Fibroblast of pulmonary artery (primary cell): ENCODE results near the gene DEUP1.

Experiments
- DNase-seq: peaks from one replicate; pipeline ENCODE4 v3.0.0-alpha.2; 2010; ENCODE audit warnings: low read depth
- H3K4me3 ChIP-seq: replicated peaks from 2 replicates; pipeline ENCODE4 v1.5.1; 2011; ENCODE audit warnings: low read depth, mild to moderate bottlenecking, control low read depth, low read length, moderate library complexity
- TF ChIP-seq, protein P1 (sequence below): IDR thresholded peaks from 2 replicates; pipeline ENCODE4 v1.5.1; 2011; ENCODE audit warnings: mild to moderate bottlenecking, control low read depth, low read length, inconsistent platforms; ENCODE audit errors: missing control alignments

The DEUP1 gene

DNA sequence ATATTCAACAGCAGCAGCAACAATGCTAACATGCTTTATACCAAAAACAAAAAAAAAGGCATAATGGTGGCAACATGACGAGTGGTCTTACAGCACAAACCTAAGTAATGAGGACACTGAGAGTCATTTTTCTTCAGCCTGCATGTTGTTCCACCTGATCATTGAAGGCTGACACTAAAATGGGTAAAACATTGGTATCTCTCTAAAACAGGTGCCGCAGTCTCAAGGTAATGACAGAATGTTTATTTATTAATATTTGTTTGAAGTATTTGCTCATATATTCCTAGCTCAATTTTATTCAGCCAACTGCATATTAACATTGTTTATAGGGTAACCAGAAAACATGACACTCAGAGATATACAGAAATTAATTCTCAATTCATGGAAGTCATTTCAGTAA is 8.3 kb upstream of the DEUP1 start:
- no peak overlapping the region for H3K4me3 ChIP-seq
- TF ChIP-seq, protein P1, sequence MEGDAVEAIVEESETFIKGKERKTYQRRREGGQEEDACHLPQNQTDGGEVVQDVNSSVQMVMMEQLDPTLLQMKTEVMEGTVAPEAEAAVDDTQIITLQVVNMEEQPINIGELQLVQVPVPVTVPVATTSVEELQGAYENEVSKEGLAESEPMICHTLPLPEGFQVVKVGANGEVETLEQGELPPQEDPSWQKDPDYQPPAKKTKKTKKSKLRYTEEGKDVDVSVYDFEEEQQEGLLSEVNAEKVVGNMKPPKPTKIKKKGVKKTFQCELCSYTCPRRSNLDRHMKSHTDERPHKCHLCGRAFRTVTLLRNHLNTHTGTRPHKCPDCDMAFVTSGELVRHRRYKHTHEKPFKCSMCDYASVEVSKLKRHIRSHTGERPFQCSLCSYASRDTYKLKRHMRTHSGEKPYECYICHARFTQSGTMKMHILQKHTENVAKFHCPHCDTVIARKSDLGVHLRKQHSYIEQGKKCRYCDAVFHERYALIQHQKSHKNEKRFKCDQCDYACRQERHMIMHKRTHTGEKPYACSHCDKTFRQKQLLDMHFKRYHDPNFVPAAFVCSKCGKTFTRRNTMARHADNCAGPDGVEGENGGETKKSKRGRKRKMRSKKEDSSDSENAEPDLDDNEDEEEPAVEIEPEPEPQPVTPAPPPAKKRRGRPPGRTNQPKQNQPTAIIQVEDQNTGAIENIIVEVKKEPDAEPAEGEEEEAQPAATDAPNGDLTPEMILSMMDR: no peak
- no peak for DNase-seq

DNA sequence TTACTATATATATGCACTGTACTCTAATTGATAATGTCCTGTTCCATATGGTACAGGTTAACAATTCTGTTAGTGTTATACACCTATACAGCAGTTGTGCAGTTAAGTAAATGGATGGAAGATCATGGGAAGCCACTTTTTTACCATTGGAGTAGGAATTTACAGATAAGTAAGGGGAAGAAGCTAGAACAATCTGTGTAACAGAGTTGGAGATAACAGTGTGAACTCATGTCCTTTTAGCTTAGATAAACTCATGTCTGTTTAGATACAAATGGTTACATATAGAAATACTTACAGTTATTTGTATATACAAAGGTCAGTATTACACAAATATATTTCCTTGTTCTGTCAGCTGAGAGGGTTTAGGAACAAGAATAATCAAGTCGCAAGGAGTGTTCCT is 6.8 kb upstream of the DEUP1 start:
- no peak for DNase-seq
- TF ChIP-seq, protein P1: no peak
- no peak overlapping the region for H3K4me3 ChIP-seq

DNA sequence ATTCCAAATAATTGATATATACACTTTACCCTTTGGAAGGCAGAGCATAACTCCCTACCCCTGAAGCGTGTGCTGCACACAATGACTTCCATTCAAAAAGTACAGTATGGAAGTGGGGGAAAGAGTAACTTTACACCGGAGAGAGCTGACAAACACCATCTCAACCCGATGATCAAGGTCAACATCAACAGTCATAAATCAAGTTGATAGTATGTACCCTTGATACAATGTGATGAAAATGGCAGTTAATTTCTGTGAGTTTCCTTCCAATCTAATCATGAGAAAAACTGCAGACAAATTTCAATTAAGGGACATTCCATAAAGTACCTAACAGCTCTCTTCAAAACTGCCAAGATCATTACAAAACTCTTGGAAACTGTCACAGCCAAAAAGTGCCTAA is 6.0 kb upstream of the DEUP1 start:
- TF ChIP-seq, protein P1: no peak
- H3K4me3 ChIP-seq: no peak overlapping the region
- DNase-seq: no peak

- no peak overlapping the region for H3K4me3 ChIP-seq
- TF ChIP-seq, protein P1: no peak
- no peak for DNase-seq
Observed at GRCh38 chr11:93326681-93327080, 3.9 kb upstream of the DEUP1 start.

DNA sequence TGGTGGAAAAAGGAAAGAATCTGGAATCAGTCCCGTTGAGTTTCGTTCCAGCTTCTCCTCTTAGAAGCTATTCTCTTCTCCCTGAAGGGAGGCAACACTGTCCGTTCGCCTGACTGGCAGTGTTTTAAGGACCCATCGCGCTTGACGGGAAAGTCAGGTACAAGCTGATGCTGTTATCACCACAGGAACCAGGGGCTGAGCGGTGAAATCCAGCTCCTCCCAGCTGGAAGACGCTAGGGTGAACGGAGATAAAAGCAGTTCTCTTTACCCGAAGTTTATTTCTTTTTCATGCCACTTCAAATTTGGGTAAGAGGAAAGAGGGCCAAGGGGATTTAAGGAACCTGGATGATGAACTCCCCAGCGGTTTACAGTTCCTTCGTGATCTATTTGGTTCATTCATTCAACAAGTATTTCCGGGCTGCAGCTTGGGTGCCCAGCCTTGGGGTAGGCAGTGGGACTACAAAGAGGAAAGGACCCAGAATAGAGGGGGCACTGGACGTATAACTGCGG is 551 bp upstream of the DEUP1 start:
- TF ChIP-seq, protein P1: no peak
- H3K4me3 ChIP-seq: no peak overlapping the region
- DNase-seq: no peak

DNA sequence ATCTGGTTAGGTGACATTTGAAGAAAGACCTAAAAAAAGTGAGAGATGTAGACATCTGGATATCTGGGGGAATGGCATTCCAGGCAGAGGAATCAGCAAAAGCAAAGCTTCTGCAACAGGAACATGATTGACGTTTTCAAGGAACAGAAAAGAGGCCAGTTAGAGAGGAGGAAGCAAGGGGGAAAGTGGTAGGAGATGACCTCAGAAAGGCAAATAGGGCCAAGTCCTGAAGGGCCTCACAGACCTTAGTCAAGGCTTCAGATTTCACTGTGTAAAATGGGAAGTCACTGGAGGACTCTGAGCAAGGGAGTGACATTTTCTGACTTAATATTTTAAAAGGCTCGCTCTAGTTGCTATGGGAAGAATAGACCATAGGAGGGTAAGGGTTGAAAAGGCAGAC is 9.7 kb downstream of the DEUP1 start:
- H3K4me3 ChIP-seq: no peak overlapping the region
- TF ChIP-seq, protein P1: no peak
- DNase-seq: no peak

- TF ChIP-seq, protein P1: no peak
- H3K4me3 ChIP-seq: no peak overlapping the region
- DNase-seq: no peak
Observed at GRCh38 chr11:93344855-93345333, 14.4 kb downstream of the DEUP1 start.
